HUES64 (cell line): ENCODE results near the gene PRAMEF18. TPM values are rescaled to one million over a fixed set of nuclear protein-coding genes. Genes with fewer than 3 reads are reported as not detected.
"Not testable (repeated sequence)": the region's sequence is repeated elsewhere in the genome, so short reads cannot be mapped to it uniquely, and the experiment has no call there.

Experiments used
- H3K27ac ChIP-seq: 2 replicates; pipeline ENCODE4 v1.7.0; 2013; ENCODE audit warnings: low read depth, low read length, inconsistent platforms
- H3K27me3 ChIP-seq: 2 replicates; pipeline ENCODE4 v1.6.1; 2013; ENCODE audit warnings: mild to moderate bottlenecking, low read length; ENCODE audit not compliant: insufficient read depth
- H3K36me3 ChIP-seq: 2 replicates; pipeline ENCODE4 v1.6.1; 2013; ENCODE audit warnings: mild to moderate bottlenecking, low read length; ENCODE audit not compliant: insufficient read depth
- H3K4me1 ChIP-seq: 2 replicates; pipeline ENCODE4 v1.6.1; 2013; ENCODE audit warnings: mild to moderate bottlenecking, low read length, moderate library complexity; ENCODE audit not compliant: insufficient read depth
- H3K4me3 ChIP-seq: 2 replicates; pipeline ENCODE4 v1.5.1; 2013; ENCODE audit warnings: mild to moderate bottlenecking, low read length, moderate library complexity
- H3K9ac ChIP-seq: 2 replicates; pipeline ENCODE4 v1.6.1; 2013; ENCODE audit warnings: mild to moderate bottlenecking, low read depth, low read length
- H3K9me3 ChIP-seq: 2 replicates; pipeline ENCODE4 v1.6.1; 2013; ENCODE audit warnings: low read depth, low read length; ENCODE audit not compliant: insufficient read depth
- WGBS: fragments of 150-250, 120-280 bp; methylation state at CpG from one replicate; pipeline ENCODE4 v1.1.7; 2013; ENCODE audit warnings: missing lambda C conversion rate; 5-methylcytosine and 5-hydroxymethylcytosine counted together
- polyA plus RNA-seq, 2 experiments: library from polyadenylated mRNA; stranded (reverse); fragments of 50-300 nt; gene quantifications; one replicate each; pipeline ENCODE4 v1.2.3, GENCODE V29; 2013

Gene PRAMEF18, protein sequence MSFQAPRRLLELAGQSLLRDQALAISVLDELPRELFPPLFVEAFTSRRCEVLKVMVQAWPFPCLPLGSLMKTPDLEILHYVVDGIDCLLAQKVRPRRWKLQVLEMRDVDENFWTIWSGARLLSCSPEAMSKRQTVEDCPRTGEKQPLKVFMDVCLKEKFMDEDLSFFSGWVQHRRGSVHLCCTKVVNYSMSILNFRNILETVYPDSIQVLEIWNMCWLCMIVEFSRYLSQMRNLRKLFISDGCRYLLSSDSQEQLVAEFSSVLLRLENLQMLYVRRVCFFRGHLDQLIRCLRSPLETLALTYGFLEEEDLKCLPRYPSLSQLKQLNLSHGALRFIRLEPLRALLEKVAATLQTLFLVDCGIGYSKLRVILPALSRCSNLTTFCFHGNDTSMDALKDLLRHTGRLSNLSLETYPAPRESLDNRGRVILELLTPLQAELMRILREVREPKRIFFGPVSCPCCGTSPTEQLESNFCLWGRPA
- not detected for polyA plus RNA-seq (2013, experiment 1 of 2)
- polyA plus RNA-seq (2013, experiment 2 of 2), result not detected

DNA sequence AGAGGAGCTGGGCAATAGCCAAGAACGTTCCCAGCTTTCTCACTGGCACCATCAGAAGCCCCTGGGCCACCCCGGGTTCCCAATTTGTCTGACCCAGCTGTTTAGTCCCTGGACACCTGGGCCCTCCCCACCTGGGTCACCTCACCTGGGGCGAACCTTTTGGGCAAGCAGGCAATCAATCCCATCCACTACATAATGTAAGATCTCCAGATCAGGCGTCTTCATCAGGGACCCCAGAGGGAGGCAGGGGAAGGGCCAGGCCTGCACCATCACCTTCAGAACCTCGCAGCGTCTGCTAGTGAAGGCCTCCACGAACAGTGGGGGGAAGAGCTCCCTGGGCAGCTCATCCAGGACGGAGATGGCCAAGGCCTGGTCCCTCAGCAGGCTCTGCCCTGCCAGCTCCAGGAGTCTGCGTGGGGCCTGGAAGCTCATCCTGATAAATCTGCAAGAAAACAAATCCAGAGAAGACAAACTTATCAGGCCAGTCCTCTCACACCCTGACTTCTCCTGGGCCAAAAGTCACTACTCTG lies at the start of gene PRAMEF18:
PRAMEF18 (minus strand) TSS at position 480 of the 530 bp plus-strand sequence; CDS start at position 432, 48 bp downstream.
- H3K9me3 ChIP-seq, result peaks cover 59% of the 10 kb centered on the region
- not testable (repeated sequence) for H3K4me1 ChIP-seq, H3K27me3 ChIP-seq, H3K36me3 ChIP-seq, H3K27ac ChIP-seq, H3K9ac ChIP-seq, H3K4me3 ChIP-seq
- WGBS, result 70% methylated on average over 9 of the region's 9 CpGs

DNA sequence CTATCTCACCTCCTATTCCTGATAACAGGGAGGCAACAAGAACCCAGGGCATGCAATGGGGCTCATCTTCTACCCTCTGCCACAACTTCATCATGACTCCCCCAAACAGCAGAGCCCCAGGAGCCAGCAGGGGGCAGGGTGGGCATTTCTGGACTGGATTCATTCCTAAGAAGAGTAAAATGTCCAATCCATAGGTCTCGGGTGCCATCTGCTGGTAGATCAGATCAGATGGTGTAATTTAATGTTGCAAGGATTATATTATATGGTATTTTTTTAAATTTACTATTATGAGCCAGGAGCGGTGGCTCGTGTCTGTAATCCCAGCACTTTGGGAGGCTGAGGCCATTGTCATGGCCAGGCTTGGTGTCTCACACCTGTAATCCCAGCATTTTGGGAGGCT lies 39.2 kb upstream of the PRAMEF18 start:
- not testable (repeated sequence) for H3K27ac ChIP-seq, H3K36me3 ChIP-seq, H3K4me3 ChIP-seq, H3K9me3 ChIP-seq, H3K27me3 ChIP-seq, H3K4me1 ChIP-seq, H3K9ac ChIP-seq
- WGBS, result no CpG with 5 or more reads among the region's 3 CpGs

DNA sequence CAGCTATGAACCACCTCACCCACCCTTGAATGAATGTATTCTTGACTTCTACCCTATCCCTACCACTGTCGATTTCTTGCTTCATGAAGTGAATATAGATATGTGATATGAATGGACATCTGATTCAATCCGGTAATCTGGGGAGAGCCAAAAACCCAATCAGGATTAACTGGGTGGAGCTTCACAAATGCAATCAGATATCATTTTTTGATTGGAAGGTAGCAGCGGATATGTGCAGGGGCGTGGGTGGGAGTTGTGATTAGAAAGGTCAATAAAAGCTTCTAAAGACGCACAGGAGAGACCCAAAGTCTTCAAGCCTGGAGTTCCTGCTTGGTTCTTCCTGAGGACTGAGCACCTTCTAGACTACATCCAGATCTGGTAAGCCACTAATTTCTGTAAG lies 27.9 kb upstream of the PRAMEF18 start, which contains the start of gene PRAMEF5:
PRAMEF5 (plus strand) TSS at position 301 of the 400 bp plus-strand sequence. CDS start 5,071 bp downstream, outside the sequence.
- not testable (repeated sequence) for H3K4me3 ChIP-seq, H3K36me3 ChIP-seq, H3K4me1 ChIP-seq, H3K9me3 ChIP-seq, H3K27me3 ChIP-seq, H3K27ac ChIP-seq, H3K9ac ChIP-seq
- no CpG with 5 or more reads among the region's 5 CpGs for WGBS

DNA sequence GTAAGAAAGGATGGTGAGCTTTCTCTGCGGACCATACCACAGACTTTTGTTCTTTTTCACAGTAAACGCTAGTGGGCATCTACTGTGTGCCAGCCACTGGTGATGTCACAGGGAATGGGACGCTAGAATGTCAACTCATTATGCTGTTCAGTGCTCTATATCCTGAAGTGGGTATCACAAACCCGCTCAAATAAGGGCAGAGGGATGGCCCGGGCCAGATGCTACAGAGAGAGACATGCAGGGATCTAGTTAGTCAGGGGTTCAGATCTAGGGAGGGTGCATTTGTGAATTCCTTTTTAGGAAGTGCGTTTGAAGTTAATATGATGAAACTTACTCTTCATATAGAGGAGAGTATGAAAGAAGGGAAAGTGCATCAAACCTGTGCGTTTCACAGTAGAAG lies 21.2 kb upstream of the PRAMEF18 start:
- not testable (repeated sequence) for H3K4me1 ChIP-seq, H3K27me3 ChIP-seq, H3K36me3 ChIP-seq, H3K4me3 ChIP-seq, H3K9ac ChIP-seq, H3K27ac ChIP-seq
- WGBS, result 69% methylated on average over 5 of the region's 7 CpGs
- peaks cover 39% of the 10 kb centered on the region for H3K9me3 ChIP-seq

DNA sequence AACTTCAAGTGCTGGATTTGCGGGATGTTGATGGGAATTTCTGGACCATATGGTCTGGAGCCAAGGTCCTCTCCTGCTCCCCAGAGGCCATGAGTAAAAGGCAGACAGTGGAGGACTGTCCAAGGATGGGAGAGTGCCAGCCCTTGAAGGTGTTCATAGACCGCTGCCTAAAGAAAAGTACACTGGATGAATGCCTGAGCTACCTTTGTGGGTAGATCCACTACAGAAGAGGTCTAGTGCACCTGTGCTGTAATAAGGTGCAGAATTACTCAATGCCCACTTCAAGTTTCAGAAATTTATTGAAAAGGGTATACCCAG lies 20.6 kb upstream of the PRAMEF18 start:
- 60% methylated on average over 2 of the region's 2 CpGs for WGBS
- not testable (repeated sequence) for H3K27ac ChIP-seq, H3K27me3 ChIP-seq, H3K36me3 ChIP-seq, H3K4me3 ChIP-seq, H3K9ac ChIP-seq, H3K4me1 ChIP-seq
- H3K9me3 ChIP-seq, result peaks cover 44% of the 10 kb centered on the region

DNA sequence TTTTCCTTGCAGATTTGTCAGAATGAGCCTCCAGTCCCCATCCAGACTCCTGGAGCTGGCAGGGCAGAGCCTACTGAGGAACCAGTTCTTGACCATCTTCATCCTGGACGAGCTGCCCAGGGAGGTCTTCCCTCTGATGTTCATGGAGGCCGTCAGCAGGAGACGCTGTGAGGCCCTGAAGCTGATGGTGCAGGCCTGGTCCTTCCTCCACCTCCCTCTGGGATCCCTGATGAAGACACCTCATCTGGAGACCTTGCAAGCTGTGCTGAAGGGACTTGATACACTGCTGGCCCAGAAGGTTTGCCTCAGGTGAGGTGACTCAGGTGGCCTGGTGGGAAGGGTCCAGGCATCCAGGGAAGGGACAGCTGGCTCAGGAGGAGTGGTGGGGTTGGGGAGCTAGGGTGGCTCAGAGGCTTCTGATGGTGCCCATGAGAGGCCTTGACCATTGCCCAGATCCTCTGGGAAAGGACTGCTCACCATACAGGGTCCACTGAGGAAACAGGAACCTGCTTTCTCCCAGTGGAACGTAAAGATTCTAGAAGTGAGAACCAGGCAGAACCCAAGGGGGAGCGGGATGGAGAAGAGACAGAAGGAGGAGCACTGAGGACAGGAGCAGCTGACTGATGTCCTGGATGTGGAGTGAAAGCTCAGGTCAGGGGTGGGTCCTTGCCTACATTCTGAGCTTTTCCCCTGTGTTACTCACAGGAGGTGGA lies 20.0 kb upstream of the PRAMEF18 start:
- H3K36me3 ChIP-seq, H3K9ac ChIP-seq: not testable (repeated sequence)
- 66% methylated on average over 5 of the region's 5 CpGs for WGBS

DNA sequence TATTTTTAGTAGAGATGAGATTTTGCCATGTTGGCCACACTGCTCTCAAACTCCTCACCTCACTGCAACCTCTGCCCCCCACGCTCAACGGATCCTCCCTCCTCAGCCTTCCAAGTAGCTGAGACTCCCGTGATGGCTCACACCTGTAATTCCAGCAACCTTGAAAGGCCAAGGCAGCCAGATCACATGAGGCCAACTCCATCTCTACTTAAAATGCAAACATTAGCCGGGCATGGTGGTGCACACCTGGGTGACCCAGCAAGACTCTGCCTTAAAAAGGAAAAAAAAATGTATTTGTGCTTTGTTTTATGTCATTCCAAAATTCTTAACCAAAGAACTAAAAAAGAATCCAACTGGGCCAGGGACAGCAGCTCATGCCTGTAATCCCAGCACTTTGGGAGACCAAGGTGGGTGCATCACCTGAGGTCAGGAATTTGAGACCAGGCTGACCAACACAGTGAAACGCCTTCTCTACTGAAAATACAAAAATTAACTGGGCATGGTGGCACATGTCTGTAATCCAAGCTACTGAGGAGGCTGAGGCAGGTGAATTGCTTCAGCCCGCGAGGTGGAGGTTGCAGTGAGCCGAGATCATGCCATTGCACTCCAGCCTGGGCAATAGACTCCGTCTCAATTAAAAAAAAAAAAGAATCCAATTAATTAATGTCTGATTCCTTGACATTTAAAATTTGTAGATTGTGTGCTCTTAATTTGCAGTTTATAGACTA lies 17.7 kb upstream of the PRAMEF18 start:
- not testable (repeated sequence) for H3K36me3 ChIP-seq, H3K27me3 ChIP-seq, H3K4me1 ChIP-seq, H3K27ac ChIP-seq, H3K4me3 ChIP-seq, H3K9ac ChIP-seq
- peaks cover 64% of the 10 kb centered on the region for H3K9me3 ChIP-seq
- WGBS, result 84% methylated on average over 8 of the region's 9 CpGs

More for the DNA sequence above, 20.0 kb upstream of the PRAMEF18 start:
- H3K27ac ChIP-seq, H3K27me3 ChIP-seq, H3K4me1 ChIP-seq, H3K4me3 ChIP-seq: not testable (repeated sequence)
- H3K9me3 ChIP-seq, result peaks cover 49% of the 10 kb centered on the region

DNA sequence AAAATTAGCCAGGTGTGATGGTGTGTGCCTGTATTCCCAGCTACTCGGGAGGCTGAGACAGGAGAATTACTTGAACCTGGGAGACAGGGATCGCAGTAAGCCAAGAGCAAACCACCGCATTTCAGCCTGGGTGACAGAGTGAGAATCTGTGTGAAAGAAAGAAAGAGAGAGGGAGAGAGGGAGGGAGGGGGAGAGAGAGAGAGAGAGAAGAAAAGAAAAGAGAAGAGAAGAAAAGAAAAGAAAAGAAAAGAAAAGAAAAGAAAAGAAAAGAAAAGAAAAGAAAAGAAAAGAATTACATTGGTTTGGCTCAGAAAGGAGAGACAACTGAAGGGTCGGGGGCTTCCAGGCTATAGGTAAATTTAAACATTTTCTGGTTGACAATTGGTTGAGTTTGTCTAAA lies 13.7 kb upstream of the PRAMEF18 start:
- not testable (repeated sequence) for H3K27me3 ChIP-seq, H3K27ac ChIP-seq, H3K36me3 ChIP-seq, H3K4me1 ChIP-seq, H3K9ac ChIP-seq, H3K4me3 ChIP-seq
- WGBS, result 91% methylated on average over 4 of the region's 4 CpGs
- H3K9me3 ChIP-seq, result peaks cover 60% of the 10 kb centered on the region

DNA sequence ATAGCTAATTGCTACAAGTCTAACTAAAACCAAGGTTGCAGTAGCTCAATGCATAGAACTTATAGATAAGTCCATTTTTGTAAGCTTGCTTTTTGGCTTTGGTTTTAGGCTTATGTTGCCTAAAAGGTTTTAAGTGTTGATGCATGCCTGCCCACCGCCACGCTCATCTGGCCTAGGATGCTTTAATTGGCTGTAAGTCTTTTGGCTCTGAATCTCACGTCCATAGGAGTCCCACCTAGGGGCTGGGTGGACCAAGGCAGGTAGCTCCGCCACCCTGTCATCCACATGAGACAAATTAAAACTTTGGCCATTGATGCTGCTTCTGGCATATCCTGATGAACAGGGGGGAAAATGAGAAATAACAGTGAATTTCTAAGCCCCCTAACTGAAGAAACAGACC lies 11.6 kb upstream of the PRAMEF18 start:
- not testable (repeated sequence) for H3K4me1 ChIP-seq, H3K36me3 ChIP-seq, H3K27me3 ChIP-seq, H3K4me3 ChIP-seq, H3K9ac ChIP-seq, H3K27ac ChIP-seq
- WGBS, result 73% methylated on average over 4 of the region's 4 CpGs
- peaks cover 66% of the 10 kb centered on the region for H3K9me3 ChIP-seq

DNA sequence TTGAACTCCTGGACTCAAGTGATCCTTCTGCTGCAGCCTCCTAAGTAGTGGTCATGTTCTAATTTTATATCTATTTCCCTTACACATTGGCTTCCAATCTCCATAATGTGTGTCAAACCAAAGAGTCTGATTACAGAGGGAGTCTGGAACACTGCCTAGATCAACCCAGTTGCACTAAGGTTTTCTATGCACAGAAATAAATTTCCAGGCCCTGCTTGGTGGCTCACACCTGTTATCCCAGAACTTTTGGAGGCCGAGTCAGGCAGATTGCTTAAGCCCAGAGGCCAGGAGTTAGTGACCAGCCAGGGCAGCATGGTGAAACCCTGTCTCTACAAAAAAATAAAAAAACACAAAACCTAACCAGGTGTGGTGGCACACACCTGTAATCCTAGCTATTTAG lies 8.1 kb upstream of the PRAMEF18 start:
- 76% methylated on average over 1 of the region's 1 CpG for WGBS
- H3K9me3 ChIP-seq, result peaks cover 68% of the 10 kb centered on the region
- not testable (repeated sequence) for H3K27ac ChIP-seq, H3K27me3 ChIP-seq, H3K4me1 ChIP-seq, H3K36me3 ChIP-seq, H3K9ac ChIP-seq, H3K4me3 ChIP-seq

DNA sequence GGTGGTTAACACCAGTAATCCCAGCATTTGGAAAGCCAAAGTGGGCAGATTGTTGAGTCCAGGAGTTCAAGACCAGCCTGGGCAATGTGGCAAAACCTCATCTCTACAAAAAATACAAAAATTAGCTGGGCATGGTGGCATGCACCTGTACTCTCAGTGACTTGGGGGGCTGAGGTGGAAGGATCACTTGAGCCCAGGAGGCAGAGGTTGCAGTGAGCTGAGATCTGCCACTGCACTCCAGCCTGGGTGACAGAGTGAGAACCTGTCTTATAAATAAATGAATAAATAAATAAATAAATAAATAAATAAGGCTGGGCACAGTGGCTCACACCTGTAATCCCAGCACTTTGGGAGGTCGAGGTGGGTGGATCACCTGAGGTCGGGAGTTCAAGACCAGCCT lies 6.1 kb upstream of the PRAMEF18 start:
- not testable (repeated sequence) for H3K9ac ChIP-seq, H3K36me3 ChIP-seq, H3K4me1 ChIP-seq, H3K27me3 ChIP-seq, H3K27ac ChIP-seq, H3K4me3 ChIP-seq
- 71% methylated on average over 2 of the region's 2 CpGs for WGBS
- peaks cover 73% of the 10 kb centered on the region for H3K9me3 ChIP-seq
